SU-DHL-6 (cell line): Measurements from ENCODE around the gene TESPA1.

Experiments used
- EZH2phosphoT487 ChIP-seq: fragments of 200-600 bp; sonication (generic), shearing (Covaris generic); conservative IDR thresholded peaks from 2 replicates; pipeline ENCODE4 v1.6.1; 2018; ENCODE audit warnings: mild to moderate bottlenecking, antibody characterized with exemption, low read length, moderate library complexity, mixed read lengths
- TF ChIP-seq, protein P1 (sequence below): fragments of 200-600 bp; sonication (generic); IDR thresholded peaks from one replicate; pipeline ENCODE4 v1.5.1; 2017; ENCODE audit warnings: antibody characterized with exemption, mild to moderate bottlenecking, low read length, moderate library complexity; ENCODE audit not compliant: insufficient read depth, poor library complexity, severe bottlenecking

DNA sequence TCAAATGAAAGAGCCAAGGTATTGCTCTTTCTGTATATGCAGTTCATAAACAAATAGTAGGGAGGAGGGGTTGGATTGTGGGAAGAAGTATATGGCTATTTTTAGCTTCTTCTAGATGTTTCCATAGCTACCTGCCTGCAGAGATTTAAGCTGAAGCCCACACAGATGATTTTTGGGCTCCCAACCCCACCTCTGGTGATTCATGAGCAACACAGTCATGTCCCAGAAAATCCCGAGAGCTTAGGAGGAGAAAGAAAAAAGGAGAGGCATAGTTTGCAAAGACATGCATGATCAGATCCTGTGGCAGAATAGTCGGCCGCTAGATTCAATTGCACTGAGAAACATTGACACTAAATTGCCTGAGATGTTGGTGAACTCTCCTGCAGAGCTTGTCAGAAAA is 13.8 kb downstream of the TESPA1 start:
- TF ChIP-seq, protein P1, sequence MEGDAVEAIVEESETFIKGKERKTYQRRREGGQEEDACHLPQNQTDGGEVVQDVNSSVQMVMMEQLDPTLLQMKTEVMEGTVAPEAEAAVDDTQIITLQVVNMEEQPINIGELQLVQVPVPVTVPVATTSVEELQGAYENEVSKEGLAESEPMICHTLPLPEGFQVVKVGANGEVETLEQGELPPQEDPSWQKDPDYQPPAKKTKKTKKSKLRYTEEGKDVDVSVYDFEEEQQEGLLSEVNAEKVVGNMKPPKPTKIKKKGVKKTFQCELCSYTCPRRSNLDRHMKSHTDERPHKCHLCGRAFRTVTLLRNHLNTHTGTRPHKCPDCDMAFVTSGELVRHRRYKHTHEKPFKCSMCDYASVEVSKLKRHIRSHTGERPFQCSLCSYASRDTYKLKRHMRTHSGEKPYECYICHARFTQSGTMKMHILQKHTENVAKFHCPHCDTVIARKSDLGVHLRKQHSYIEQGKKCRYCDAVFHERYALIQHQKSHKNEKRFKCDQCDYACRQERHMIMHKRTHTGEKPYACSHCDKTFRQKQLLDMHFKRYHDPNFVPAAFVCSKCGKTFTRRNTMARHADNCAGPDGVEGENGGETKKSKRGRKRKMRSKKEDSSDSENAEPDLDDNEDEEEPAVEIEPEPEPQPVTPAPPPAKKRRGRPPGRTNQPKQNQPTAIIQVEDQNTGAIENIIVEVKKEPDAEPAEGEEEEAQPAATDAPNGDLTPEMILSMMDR: no peak
- no peak for TF ChIP-seq EZH2phosphoT487
